ENCODE results near the gene EXOSC2.

Gene EXOSC2

GRCh38 chr9:130732793-130733221 is 39.2 kb downstream of the EXOSC2 start:
- ATAC-seq = no peak
- H3K4me3 Mint-ChIP-seq = no peak overlapping the region
- no peak for DNase-seq
- peaks cover 38% of the 10 kb centered on the region for H3K4me1 Mint-ChIP-seq
- peak overlapping the region in 1 of 2 donors; percentile 37 for H3K27ac Mint-ChIP-seq
- no peaks in the 10 kb centered on the region for H3K27me3 Mint-ChIP-seq
- H3K9me3 Mint-ChIP-seq = no peaks in the 10 kb centered on the region

- H3K4me3 Mint-ChIP-seq = no peak overlapping the region
- no peaks in the 10 kb centered on the region for H3K27me3 Mint-ChIP-seq
- no peak for DNase-seq
- no peak overlapping the region for H3K27ac Mint-ChIP-seq
- peaks cover 23% of the 10 kb centered on the region for H3K4me1 Mint-ChIP-seq
- no peaks in the 10 kb centered on the region for H3K9me3 Mint-ChIP-seq
- ATAC-seq = no peak
Measured at GRCh38 chr9:130735566-130735965, 42.0 kb downstream of the EXOSC2 start.

DNA sequence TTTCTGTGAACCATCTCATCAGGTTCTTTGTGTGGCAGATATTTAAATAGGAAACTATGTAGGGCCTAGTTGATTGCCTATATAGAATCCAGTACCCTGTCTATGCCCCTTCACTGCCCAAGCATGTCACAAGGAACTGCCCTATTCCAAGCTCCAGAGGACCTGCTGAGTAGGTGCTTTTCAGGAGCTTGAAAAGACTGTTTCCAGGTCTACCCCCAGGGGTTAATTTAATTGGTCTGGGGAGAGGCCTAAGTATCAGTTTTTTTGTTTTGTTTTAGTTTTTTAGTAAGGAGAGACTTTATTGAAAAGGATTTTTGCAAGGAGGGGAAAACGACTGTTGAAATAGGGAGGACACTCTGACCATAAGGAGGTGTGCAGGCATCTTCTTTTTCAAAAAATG is 43.3 kb downstream of the EXOSC2 start:
- Mint-ChIP-seq H3K4me1 (peaks cover 17% of the 10 kb centered on the region), H3K27ac (no peak overlapping the region), H3K4me3 (no peak overlapping the region), H3K27me3 (no peaks in the 10 kb centered on the region), H3K9me3 (no peaks in the 10 kb centered on the region)
- ATAC-seq = no peak
- no peak for DNase-seq

DNA sequence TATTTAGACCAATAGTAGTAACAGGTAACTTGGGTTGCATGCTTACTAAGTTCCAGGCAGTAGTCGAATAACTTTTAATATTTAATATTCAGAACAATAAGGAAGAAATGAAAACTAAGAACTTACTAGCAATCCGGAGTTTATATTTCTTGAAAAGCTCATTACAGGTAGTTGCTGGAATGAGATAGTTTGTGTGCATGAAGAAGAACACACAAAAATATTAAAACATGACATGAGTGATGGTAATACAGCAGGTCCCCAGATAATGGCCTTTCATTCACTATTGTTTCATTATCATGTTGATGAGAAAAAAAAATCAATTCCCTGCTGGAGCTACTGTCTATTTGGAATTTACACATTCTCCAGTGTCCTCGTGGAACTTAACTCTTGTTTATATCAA is 44.7 kb downstream of the EXOSC2 start:
- H3K27me3 Mint-ChIP-seq = no peaks in the 10 kb centered on the region
- no peak for ATAC-seq
- H3K27ac Mint-ChIP-seq = no peak overlapping the region
- H3K4me3 Mint-ChIP-seq = no peak overlapping the region
- DNase-seq = no peak
- H3K4me1 Mint-ChIP-seq = peaks cover 10% of the 10 kb centered on the region
- H3K9me3 Mint-ChIP-seq = no peaks in the 10 kb centered on the region

- Mint-ChIP-seq H3K4me1 (peaks cover 11% of the 10 kb centered on the region), H3K27ac (peak overlapping the region in 1 of 2 donors; percentile 27), H3K4me3 (no peak overlapping the region), H3K9me3 (no peaks in the 10 kb centered on the region), H3K27me3 (no peaks in the 10 kb centered on the region)
- no peak for ATAC-seq
- no peak for DNase-seq
Measured at GRCh38 chr9:130739081-130739480, 45.5 kb downstream of the EXOSC2 start.

GRCh38 chr9:130740218-130741023 is 46.8 kb downstream of the EXOSC2 start:
- no peak overlapping the region for H3K27ac Mint-ChIP-seq
- ATAC-seq (no peak), DNase-seq (no peak)
- H3K4me1 Mint-ChIP-seq = peaks cover 24% of the 10 kb centered on the region
- no peak overlapping the region for H3K4me3 Mint-ChIP-seq
- H3K27me3 Mint-ChIP-seq = no peaks in the 10 kb centered on the region
- no peaks in the 10 kb centered on the region for H3K9me3 Mint-ChIP-seq

GRCh38 chr9:130741024-130741305 is 47.4 kb downstream of the EXOSC2 start:
- Mint-ChIP-seq H3K27me3 (no peaks in the 10 kb centered on the region), H3K4me1 (peaks cover 27% of the 10 kb centered on the region)

DNA sequence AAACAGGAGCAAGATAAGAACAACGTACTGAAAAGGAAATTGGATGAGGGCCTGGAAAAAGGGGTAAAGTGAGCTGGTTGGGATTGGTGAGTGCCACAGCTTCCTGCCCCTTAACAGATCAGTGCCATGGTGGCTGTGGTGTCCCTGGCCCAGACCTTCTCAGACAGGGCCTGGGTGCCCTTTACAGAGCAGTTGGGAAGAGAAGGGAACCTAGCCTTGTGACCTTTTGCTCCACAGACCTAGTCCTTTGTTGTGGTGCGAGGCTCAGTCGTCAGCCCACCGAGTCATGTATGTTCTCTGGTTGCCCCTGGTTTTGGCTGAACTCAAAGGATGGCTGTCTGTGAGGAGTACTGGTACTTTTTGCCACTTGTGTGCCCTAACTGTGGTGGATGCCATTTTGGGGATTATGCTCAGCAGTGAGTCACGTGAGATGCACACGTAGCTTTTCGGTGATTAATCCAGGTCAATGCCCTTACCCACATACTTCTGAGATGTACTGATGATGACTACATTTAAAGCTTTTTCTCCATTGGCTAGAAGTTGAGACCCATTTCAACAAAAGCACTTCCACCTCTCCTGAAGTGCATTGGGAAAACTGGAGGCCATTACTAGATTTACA is 48.4 kb downstream of the EXOSC2 start:
- ATAC-seq (peak; percentile 70), DNase-seq (peak in 1 of 2 donors; percentile 19)
- Mint-ChIP-seq H3K9me3 (no peaks in the 10 kb centered on the region), H3K4me1 (peaks cover 30% of the 10 kb centered on the region), H3K4me3 (no peak overlapping the region), H3K27ac (no peak overlapping the region), H3K27me3 (no peaks in the 10 kb centered on the region)

More at GRCh38 chr9:130741024-130741305, 47.4 kb downstream of the EXOSC2 start:
- DNase-seq (no peak), ATAC-seq (no peak)
- Mint-ChIP-seq H3K4me3 (no peak overlapping the region), H3K9me3 (no peaks in the 10 kb centered on the region), H3K27ac (no peak overlapping the region)

DNA sequence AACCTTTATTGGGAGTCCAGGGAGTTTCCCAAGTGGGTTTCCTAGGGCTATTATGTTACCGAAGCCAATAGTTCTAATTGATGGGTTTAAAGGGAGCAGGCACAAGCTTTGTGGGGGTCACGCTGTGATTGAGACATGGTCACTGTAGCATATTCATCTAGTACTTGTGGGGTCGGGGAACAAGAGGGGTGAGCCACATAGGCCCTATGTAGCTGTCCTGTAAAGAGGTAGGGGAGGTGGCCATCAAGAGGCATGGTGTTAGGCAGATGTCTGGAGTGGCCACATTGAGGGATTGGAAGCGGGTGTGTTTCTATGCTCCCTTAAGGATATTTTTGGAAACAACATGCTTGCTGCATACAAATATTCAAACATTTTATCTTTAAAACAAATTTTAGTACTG is 50.1 kb downstream of the EXOSC2 start:
- no peaks in the 10 kb centered on the region for H3K9me3 Mint-ChIP-seq
- no peak overlapping the region for H3K4me3 Mint-ChIP-seq
- ATAC-seq (no peak), DNase-seq (no peak)
- peaks cover 37% of the 10 kb centered on the region for H3K4me1 Mint-ChIP-seq
- H3K27ac Mint-ChIP-seq = no peak overlapping the region
- no peaks in the 10 kb centered on the region for H3K27me3 Mint-ChIP-seq

- Mint-ChIP-seq H3K9me3 (no peaks in the 10 kb centered on the region), H3K27me3 (no peaks in the 10 kb centered on the region), H3K4me1 (peaks cover 37% of the 10 kb centered on the region), H3K4me3 (no peak overlapping the region), H3K27ac (no peak overlapping the region)
- no peak for DNase-seq
- ATAC-seq = no peak
Measured at GRCh38 chr9:130745210-130745800, 51.7 kb downstream of the EXOSC2 start.

DNA sequence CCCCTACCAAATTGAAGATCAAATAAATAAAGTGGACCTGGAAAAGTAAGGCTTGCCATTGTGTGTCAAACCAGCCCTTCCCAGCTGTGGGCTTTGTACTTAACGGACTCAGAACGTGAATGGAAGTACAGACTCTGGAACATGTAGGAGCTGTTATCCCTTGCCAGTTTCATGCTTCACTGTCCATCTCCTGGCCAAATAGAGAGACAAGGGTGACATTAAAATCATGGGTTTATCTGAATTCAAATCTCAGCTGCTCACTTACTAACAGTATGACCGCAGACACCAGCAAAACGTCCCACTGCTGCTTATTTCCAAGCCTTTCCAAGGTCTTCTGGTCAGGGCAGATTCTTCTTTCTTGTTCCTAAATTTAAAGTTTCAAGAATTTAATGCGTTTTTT is 52.2 kb downstream of the EXOSC2 start:
- ATAC-seq = no peak
- H3K4me1 Mint-ChIP-seq = peaks cover 37% of the 10 kb centered on the region

GRCh38 chr9:130746434-130747212 is 53.0 kb downstream of the EXOSC2 start:
- Mint-ChIP-seq H3K27ac (no peak overlapping the region), H3K27me3 (no peaks in the 10 kb centered on the region), H3K4me1 (peaks cover 33% of the 10 kb centered on the region), H3K9me3 (no peaks in the 10 kb centered on the region), H3K4me3 (no peak overlapping the region)
- ATAC-seq (no peak), DNase-seq (no peak)

More for the DNA sequence above, 52.2 kb downstream of the EXOSC2 start:
- Mint-ChIP-seq H3K27me3 (no peaks in the 10 kb centered on the region), H3K27ac (no peak overlapping the region), H3K9me3 (no peaks in the 10 kb centered on the region), H3K4me3 (no peak overlapping the region)
- DNase-seq = no peak

GRCh38 chr9:130751631-130752355 is 58.2 kb downstream of the EXOSC2 start:
- no peaks in the 10 kb centered on the region for H3K9me3 Mint-ChIP-seq
- no peak overlapping the region for H3K4me3 Mint-ChIP-seq
- no peaks in the 10 kb centered on the region for H3K27me3 Mint-ChIP-seq
- ATAC-seq (no peak), DNase-seq (no peak)
- peaks cover 32% of the 10 kb centered on the region for H3K4me1 Mint-ChIP-seq
- no peak overlapping the region for H3K27ac Mint-ChIP-seq

Measured in stimulated activated naive CD8-positive, alpha-beta T cell treated with anti-CD3 and anti-CD28 coated beads, Interleukin-15, amount 100 ng/mL, for 72 hours (primary cell).